NCI-H146 treated with DMSO at 0.1 percent for 48 hours (cell line): ENCODE data around the gene NOC3L.

Experiments used
- DNase-seq: peaks from one replicate; lab custom pipeline; 2025; ENCODE audit not compliant: unreplicated experiment; lab: John Stamatoyannopoulos, UW

Gene NOC3L

GRCh38 chr10:94307046-94307615 is 55.6 kb downstream of the NOC3L start:
- DNase-seq = no peak

DNA sequence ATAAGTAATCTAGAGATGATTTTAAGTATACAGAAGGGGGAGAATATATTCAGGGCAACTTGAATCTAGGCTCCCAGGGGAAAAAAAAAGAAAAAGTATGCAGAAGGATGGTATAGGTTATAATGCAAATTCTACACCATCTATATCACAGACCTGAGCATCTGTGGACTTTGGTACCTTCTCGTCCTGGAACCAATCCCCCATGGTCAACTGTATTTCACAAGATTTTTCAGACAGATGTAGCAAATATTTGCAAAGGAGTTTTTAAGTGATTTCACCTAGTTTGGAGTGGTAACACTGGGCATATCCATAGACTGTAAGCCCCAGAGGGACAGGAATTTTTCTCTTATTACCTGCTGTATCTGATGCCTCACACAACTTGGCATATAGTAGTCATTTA is 58.8 kb downstream of the NOC3L start:
- no peak for DNase-seq

- DNase-seq = no peak
Measured at GRCh38 chr10:94300042-94300441, 62.7 kb downstream of the NOC3L start.

- no peak for DNase-seq
Measured at GRCh38 chr10:94299417-94299816, 63.3 kb downstream of the NOC3L start.

- no peak for DNase-seq
Measured at GRCh38 chr10:94294168-94294567, 68.6 kb downstream of the NOC3L start.

- DNase-seq = no peak
Measured at GRCh38 chr10:94293354-94293753, 69.4 kb downstream of the NOC3L start.

DNA sequence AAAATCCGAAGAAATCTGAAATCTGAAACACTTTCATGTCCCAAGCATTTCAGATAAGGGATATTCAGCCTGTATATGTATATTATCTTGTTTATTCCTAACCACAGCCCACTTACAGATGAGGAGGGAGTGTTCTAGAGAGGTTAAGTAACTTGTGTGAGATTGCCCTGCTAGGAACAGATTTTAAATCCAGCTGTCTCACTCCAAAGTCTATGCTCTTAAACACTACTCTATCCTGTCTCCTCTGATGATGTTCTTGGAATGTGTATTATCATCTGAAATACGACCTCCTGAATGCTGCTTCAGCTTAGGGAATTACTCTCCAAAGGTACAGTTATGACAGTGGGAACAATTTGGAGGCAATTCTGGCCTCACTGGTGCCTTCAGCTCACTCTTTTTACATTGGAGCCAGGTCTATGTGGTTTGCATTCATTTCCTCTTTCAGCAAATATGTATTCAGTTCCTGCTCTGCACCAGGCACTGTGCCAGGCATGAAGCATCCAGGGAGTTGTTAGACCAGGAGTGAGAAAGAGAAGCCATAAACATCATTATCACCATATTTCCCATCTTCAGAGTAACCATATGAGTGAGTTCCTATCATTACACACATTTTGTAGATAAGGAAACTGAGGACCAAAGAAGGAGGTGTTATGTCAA is 70.2 kb downstream of the NOC3L start:
- DNase-seq = no peak

DNA sequence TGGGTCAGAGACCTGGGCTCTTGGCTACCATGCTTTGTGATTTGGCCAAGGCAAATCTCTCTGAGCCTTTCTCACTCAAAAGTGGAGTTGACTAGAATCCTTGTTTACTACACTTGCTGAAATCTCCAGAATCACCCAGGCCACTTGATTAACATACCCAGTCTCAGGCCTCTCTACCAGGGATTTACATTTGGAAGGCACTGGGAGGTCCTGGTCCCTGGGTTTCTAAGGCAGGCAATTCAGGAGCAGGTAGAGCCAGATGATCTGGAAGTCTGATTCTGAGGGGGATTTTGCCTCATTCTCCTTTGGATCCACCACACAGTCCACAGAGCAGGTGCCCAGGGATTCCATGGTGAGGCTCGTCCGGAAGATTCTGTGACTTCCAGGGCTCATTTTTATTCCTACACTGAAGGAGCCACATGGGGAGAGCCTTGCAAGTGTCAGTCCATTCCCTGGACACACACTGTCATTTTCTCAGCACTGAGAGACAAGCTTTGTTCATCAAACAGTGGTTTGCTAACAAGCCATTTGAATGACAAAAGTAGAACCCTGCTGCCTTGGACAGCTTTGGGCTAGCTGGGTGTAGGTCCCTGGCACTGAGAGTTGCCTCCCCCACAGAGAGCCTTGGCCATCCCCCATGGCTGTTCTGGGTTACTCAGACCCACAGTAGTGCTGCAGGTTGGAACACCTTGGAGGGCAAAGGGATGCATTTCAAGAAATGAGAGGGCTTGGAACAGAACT is 74.2 kb downstream of the NOC3L start:
- no peak for DNase-seq

DNA sequence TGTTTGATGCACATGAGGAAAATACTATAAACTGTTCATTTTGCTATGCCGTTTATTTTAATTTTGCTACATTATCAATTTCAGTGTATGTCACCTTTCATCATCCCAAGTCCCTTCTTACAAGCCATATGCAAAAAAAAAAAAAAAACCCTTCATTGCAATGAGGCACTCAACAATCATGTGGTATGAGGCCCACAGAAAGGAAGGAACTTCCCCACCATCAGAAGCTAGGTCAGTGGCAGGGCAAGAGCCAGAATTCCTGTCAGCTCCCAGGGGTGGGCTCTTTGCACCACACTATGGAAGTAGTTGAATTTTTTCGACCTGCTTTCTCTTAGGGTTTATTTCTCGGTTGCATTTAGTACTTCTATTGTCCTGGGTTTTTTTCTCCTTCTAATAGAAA is 75.4 kb downstream of the NOC3L start:
- DNase-seq = no peak

- DNase-seq = no peak
Measured at GRCh38 chr10:94286901-94287300, 75.8 kb downstream of the NOC3L start.

GRCh38 chr10:94285271-94285670 is 77.5 kb downstream of the NOC3L start:
- DNase-seq = no peak
